Left colon (tissue), 2 donors: ENCODE data around the gene ANK2. TPM values are rescaled to one million over a fixed set of nuclear protein-coding genes. Genes with fewer than 3 reads are reported as not detected.

Experiments
- ATAC-seq: fragments of 200-7000 bp; cut with Tn5 transposase; one replicate; pipeline ENCODE4 v1.9.1; 2020; ENCODE audit warnings: mild to moderate bottlenecking, moderate library complexity
- DNase-seq, 2 donors: peaks; one replicate each; pipeline ENCODE4 v3.0.0-alpha.2; 2020
- intact Hi-C, 2 donors: fragments of 100-400 bp; cut with DNase I in 1 of 2; cut with micrococcal nuclease in 1 of 2; formaldehyde crosslinking; loops; one replicate each; pipeline versions ENCODE4 v1.11.2 to v1.14.0; 2022; cut with DNase I, micrococcal nuclease
- total RNA-seq, 2 donors: library from RNA; stranded (reverse); fragmentation: NEBNext Ultra II Directional; extraction: Animal tissue kit (Norgen Biotek cat#: 25700); gene quantifications; one replicate each; pipeline ENCODE4 v1.2.1, GENCODE V29; 2021
- donor health status: DM: no; HTN: no; CAD: no.
- donor health status: DM: yes; HTN: yes; CAD: no.

Gene ANK2
- total RNA-seq, 2 donors from 2014 or later: 7.4 to 15.1 TPM

GRCh38 chr4:113131136-113131535 lies 81.7 kb downstream of the ANK2 start:
- ATAC-seq (no peak), DNase-seq (no peak)
- intact Hi-C loops: no loop called here

- ATAC-seq (no peak), DNase-seq (no peak)
- intact Hi-C loops: no loop called here
Measured at GRCh38 chr4:113131621-113132020, 82.2 kb downstream of the ANK2 start.

DNA sequence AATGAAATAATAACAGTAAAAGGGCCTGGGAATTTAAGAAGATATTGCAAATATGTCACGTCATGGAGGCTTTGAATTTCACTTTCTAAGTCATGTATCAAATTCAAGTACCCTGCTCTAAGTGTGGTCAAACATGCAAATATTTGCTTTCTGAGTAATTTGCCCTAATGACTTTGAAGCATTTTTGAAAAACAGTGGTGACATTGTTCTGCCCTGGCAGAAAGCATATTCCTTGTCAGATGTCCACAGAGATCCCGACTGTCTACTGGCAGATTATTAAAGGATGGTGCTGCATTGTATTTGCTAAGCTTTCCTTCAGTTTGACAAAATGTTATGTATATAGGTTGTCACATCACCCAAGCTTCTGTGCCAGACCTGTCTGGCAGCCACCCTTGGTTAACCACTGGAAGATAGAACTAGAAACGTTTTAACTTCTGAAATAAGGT lies 92.5 kb downstream of the ANK2 start:
- ATAC-seq (no peak), DNase-seq (no peak)
- intact Hi-C loops: no loop called here

DNA sequence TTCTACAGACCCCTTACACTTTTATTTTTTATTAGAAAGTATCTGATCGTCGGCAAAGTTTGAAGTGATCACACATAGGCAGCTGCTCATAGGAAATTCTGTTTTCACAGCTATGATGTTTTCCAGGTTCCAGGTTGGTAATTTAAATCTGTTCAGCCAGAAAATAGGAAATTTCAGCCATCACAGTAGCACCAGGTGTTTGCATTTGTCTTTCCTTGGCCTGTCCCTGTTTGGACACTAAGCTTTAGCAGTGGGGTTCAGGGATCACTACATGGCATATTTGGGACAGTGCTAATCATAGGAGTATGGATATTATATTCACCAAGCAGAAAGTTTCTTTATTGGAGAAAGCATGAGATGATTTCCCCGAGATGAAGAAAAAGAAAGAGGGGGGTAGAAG lies 92.9 kb downstream of the ANK2 start:
- intact Hi-C loops: no loop called here
- DNase-seq (no peak), ATAC-seq (no peak)

GRCh38 chr4:113144091-113144490 lies 94.6 kb downstream of the ANK2 start:
- intact Hi-C loops: no loop called here
- DNase-seq (no peak), ATAC-seq (no peak)

DNA sequence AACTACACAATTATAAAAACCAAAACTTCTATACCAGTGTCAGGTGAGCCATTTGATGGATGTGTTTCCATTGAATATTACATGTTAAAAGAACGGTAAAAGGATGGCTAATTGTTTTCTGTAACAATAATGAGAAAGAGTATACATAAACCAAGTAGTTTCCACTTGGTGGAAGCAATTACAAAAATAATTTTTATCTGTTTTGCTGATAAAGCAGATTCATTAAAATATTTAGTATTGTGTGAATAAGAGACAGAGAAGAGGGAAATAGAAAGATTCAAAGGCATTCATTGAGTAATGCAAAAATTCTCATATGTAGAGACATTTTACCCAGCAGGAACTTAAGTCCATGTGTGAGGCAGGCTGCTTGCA lies 95.7 kb downstream of the ANK2 start:
- DNase-seq (no peak), ATAC-seq (no peak)
- intact Hi-C loops: no loop called here

- intact Hi-C loops: no loop called here
- ATAC-seq (no peak), DNase-seq (no peak)
Measured at GRCh38 chr4:113145519-113146291, 96.3 kb downstream of the ANK2 start.

DNA sequence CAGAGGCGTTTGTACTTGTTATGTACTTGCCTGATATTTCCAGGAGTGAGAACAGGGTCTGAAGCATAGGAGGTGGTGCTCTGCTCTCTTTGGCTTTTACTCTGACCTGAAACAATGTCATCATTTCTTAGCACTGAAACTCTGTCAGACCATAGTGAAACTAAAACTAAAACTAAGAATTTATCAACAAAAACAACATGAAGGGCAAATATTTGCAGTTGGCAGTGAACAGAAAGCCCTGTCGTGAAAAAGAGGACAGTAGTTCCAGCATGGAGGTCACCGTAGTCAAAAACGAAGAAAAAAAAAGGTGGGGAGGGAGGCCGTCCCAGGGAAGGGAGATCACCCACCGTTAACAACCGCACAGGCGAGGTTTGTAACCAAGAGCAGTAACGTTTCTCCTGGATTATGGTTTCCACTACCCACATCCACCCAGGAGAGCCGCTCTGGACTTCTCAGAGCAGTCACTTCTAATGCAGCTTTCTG lies 97.5 kb downstream of the ANK2 start:
- DNase-seq: peak in 1 of 2 donors; percentile 7
- intact Hi-C loops: no loop called here
- peak; percentile 34 for ATAC-seq

DNA sequence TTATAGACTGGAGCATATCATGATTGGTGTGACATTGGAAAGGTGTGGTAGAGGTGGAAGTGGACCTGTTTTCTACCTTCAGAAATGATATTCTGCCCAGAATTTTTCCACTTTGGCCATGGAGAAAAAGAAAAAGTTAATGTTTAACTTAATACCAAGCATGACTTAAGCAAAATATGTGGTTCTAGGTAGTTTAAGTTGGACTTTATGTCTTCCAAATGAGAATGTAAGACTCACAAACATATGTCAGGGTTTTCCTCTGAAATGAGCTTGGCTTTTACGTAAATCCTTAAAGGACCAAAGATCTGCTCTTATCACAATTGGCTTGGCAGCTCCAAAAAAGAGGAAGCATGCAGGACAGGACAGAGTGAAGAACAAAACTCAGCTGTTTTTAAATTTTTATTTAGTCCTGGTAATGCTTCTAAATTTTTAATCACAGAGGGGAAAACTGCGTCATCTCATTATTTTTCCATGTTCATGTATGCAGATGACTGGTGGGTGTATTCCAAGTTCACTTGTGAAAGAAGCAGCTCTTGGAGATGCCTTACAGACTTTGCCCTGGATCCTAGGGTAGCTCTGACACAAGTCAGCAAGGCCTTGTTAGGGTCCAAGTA lies 98.2 kb downstream of the ANK2 start:
- ATAC-seq (no peak), DNase-seq (no peak)
- intact Hi-C loops: no loop called here

DNA sequence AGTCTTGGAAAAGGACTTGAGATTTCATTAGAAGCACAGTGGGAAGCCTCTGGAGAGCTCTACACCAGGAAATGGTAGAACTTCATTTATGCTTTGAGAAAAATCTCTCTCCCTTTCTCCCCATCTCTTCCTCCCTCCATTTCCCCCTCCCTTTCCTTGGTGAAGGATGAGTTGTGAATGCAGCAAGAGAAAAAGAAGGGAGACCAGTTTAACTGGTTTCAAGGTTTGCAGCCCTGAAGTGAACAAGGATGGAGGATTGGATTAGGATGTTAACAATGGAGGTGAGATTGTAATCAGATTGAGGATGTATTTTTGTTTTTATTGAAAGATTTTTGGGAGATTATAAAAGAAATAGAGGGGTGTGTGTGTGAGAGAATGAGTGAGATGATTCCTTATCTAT lies 99.5 kb downstream of the ANK2 start:
- intact Hi-C loops: no loop called here
- ATAC-seq (no peak), DNase-seq (no peak)

DNA sequence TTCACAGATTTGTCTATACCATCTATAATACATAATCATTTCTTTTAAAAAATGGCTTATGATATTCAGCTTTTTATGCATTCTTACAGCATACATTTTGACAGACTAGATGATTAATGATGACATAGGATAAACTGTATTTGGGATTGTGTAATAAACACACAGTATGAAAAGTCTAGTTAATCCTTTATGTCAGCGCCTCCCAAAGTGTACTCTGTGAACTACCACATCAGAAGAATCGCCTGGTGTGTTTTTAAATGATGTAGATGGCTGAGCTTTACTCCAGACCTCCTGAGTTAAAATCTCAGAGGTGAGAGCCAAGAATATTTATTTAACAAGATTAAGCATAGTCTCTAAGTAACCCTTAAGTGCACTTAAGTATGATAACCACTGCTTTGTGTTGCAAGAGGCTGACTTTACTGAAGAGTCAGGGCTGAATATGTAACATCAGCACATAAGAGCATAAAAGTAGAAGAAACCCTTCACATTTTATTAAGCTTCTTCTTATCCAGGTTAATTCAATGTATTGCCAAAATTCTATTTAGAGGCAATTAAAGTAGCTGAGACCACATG lies 104.2 kb downstream of the ANK2 start:
- no peak for DNase-seq
- no peak for ATAC-seq
- intact Hi-C loops: no loop called here

DNA sequence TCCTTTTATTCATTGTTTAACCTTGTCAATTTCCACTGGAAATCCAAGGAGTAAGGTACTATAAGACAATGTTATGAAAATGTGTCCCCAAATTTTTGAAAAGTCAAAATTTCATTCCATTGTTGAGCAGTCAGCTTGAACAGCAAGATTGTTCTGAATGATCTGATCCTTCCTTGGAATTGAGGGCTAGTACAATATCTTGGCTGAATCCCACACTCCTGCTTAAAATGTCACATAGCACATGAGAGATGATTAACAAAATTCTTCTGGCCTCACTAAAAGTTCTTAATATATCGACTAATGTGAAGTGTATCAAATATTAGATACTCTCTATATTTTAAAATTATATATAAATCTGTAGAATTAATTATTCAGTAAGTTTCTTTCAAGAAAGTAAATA lies 104.8 kb downstream of the ANK2 start:
- ATAC-seq: no peak

GRCh38 chr4:113157086-113157857 lies 107.8 kb downstream of the ANK2 start:
- ATAC-seq (no peak), DNase-seq (no peak)
- intact Hi-C loops: no loop called here

More for the DNA sequence above, 104.8 kb downstream of the ANK2 start:
- no peak for DNase-seq
- intact Hi-C loops: no loop called here

DNA sequence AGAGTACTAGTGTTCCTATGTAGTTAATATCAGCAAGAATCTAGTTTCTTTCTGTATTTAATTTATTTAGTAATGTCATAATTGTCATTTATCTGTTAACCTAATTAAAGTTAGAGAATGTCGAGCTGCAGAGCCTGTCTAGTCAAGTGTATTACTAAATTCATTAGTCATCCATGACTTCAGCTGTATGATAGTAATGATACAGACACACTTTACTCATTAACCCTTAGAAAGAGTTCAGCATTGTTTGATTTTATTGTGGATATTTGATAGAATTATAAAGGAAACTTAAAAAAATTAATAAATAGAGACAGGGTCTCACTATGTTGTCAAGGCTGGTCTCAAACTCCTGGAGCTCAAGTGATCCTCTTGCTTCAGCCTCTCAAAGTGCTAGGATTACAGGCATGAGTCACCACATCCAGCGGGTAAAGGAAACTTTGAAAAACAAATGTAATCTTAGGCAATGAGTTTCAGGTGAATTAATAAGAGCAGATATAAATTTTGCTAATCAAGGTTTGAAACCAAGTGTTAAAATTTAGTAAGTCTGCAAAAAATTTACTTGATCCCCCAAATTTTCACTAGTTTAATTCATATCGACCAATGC lies 110.6 kb downstream of the ANK2 start:
- intact Hi-C loops: no loop called here
- ATAC-seq: no peak
- no peak for DNase-seq

- DNase-seq (no peak), ATAC-seq (no peak)
- intact Hi-C loops: no loop called here
Measured at GRCh38 chr4:113160548-113160947, 111.1 kb downstream of the ANK2 start.

GRCh38 chr4:113162089-113162488 lies 112.6 kb downstream of the ANK2 start:
- ATAC-seq: no peak
- intact Hi-C loops: no loop called here
- no peak for DNase-seq

DNA sequence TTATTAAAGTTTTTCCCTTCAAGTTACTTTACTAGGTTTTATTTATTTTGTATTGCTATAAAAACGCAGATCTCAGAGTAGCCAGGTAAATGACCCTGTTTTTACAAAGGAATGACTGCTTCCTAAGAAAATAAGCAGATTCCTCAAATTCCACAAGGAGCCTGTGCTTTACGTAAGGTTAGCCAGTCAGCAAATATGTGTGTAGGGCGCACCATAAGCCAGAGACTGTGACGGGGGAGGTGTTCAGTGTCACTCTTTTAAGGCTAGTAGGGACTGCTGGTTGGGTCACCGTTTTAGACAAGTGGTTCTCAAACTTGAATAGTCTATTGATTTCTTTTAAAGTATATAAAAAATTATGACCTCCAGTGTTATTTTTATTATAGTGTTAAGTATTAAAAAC lies 119.9 kb downstream of the ANK2 start:
- ATAC-seq: no peak
- intact Hi-C loops: no loop called here
- DNase-seq: no peak

GRCh38 chr4:113170115-113170804 lies 120.8 kb downstream of the ANK2 start:
- intact Hi-C loops: no loop called here
- no peak for DNase-seq
- no peak for ATAC-seq
